ENCODE measurements around the gene SRGAP2. TPM values are rescaled to one million over a fixed set of nuclear protein-coding genes. Genes with fewer than 3 reads are reported as not detected.
A peak's percentile ranks its signal among the peaks of the same experiment; 100 is the strongest.
"Not testable (repeated sequence)": the region's sequence is repeated elsewhere in the genome, so short reads cannot be mapped to it uniquely, and the experiment has no call there.

Gene SRGAP2
- total RNA-seq, 1 donor from 2014 or later, result 19.6 TPM

DNA sequence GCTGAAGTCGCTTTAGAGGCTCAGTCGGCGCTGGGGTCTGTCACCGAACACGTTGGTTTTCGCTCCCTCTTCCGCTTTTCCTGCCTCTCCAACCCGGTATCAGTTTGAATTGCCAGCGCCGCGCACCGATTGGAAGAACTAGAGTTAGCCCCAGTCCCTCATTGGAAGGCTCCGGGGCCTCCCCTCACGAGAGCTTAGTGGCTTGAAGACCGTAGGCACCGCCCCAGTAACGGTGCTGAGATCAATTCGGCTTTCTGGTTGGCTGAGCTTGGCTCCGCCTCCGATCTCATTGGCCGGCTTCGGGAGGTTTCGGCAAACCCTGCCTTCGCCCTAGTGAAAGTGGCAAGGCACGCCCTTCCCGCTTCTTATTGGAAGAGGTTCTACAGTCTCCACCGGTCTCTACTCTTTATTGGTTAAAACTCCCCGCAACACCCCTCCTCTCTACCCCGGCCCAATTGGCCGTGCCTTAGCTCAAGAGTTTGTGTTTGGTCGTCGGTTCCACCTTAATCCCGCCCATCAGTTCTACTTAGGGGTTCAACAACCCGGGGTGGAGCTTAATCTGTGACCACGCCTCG lies 465 bp upstream of the SRGAP2 start, which contains the start of gene FAM72A:
Gene FAM72A, minus strand, starts transcription at position 51 of the 575 bp plus-strand sequence. CDS start 814 bp downstream, outside the sequence.
- peak; percentile 87 for ATAC-seq

GRCh38 chr1:206204159-206204511 lies 794 bp downstream of the SRGAP2 start:
- DNase-seq (peak; percentile 26), ATAC-seq (peak; percentile 0)
- intact Hi-C loops (cut with micrococcal nuclease), result not testable (repeated sequence)

More for the DNA sequence above, 465 bp upstream of the SRGAP2 start, which contains the start of gene FAM72A:
- DNase-seq, result peak; percentile 96
- intact Hi-C loops (cut with micrococcal nuclease), result not testable (repeated sequence)

DNA sequence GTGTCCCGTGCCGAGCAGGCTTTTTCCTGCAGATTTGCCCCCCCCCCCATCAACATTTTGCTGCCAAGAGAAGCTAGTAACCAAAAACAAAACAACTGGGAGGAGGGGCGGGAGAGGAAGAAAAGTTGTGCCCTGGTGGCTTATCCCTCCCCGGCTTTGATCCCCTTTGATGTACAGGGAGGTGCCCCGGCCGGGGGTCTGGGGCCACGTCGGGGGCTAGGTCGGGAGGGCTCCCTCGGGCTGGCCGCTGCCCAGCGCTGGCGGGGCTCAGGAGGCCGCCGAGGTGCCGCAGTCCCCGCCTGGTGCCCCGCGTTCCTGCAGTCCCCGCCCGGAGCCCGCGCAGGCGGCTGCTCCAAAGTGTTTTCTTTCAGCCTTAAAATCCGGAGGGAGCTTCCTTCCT lies 1.5 kb downstream of the SRGAP2 start:
- intact Hi-C loops (cut with micrococcal nuclease); ATAC-seq: not testable (repeated sequence)
- peak; percentile 31 for DNase-seq

DNA sequence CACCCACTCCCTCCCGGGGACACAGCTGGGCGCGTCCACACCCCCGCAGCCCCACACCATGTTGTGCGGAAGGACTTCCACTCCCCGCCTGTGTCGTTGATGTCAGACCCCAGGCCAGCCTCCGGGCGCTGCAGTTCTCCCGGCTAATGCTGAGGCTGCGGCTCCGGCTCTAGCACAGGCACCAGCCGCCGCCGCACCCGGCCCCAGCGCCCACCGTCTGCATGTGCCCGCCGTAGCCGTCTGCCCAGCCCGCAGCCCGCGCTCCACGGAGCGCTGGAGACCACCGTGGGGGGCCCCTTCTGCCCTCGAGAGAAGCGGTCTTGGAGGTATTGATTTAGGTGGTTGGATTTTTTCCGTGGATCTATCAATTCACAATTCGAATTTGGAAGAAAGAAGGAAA lies 2.2 kb downstream of the SRGAP2 start:
- peak; percentile 39 for DNase-seq
- intact Hi-C loops (cut with micrococcal nuclease); ATAC-seq: not testable (repeated sequence)

- ATAC-seq; intact Hi-C loops (cut with micrococcal nuclease); DNase-seq: not testable (repeated sequence)
These were observed 7.5 kb downstream of the SRGAP2 start for GRCh38 chr1:206210802-206211201.

- DNase-seq; intact Hi-C loops (cut with micrococcal nuclease); ATAC-seq: not testable (repeated sequence)
These were observed 12.5 kb downstream of the SRGAP2 start for GRCh38 chr1:206215600-206216392.

GRCh38 chr1:206218285-206218684 lies 14.9 kb downstream of the SRGAP2 start:
- ATAC-seq; DNase-seq; intact Hi-C loops (cut with micrococcal nuclease): not testable (repeated sequence)

DNA sequence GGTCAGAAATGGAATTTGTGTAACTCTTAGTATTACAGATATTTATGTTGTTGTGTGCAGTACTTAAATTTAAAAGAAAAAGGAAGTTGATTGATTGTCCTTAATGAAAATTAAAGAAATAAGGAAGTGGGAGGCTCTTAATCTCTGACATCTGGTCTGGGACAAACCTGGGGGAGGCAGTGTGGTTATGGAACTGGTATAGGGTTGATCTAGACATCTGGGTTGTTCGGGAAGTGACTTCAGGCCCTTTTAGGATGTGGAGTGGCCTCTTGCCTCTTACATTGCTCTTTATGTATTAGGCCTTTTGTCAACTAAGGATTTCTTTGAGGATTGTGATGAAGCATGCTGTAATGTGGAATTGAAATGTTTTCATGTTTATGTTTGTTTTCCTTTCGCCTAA lies 15.4 kb downstream of the SRGAP2 start:
- intact Hi-C loops (cut with micrococcal nuclease); DNase-seq: not testable (repeated sequence)
- ATAC-seq, result peak; percentile 50

DNA sequence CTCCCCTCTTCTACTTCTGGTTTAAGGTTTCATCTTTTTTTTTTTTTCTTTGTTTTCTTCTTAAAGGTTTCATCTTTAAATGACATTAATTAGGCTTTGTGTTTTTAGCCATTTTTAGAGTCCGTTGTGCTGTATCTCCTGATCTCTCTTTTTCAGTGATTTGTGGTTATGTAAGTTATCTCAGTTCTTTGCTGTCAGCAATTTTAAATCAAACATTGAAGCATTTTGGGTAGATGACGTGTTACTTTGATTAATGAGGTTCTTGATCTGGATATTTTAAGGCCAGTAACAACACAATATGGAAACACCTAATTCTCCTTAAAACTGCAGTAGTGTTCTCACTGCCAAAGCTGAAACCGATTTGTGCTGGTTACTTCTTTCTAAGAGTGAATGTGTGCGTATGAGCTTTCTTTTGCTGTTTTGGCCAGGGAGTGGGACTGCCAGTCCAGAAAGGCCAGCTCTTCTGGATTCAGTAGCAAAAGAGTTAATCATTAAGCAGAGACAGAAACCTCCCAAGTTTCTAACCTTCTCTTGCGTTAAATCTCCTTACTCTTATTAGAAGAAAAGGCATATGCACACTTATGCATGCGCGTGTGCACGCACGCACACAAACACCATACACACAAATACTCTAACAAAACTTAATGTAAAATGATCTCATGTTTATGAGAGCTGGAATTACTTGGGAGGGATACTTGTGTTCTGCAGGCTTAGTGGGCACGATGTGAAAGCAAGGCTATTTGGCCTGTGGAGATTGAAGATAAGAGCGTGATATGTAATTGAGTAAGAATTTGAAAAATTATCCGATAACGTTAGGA lies 16.4 kb downstream of the SRGAP2 start:
- intact Hi-C loops (cut with micrococcal nuclease); ATAC-seq: not testable (repeated sequence)

DNA sequence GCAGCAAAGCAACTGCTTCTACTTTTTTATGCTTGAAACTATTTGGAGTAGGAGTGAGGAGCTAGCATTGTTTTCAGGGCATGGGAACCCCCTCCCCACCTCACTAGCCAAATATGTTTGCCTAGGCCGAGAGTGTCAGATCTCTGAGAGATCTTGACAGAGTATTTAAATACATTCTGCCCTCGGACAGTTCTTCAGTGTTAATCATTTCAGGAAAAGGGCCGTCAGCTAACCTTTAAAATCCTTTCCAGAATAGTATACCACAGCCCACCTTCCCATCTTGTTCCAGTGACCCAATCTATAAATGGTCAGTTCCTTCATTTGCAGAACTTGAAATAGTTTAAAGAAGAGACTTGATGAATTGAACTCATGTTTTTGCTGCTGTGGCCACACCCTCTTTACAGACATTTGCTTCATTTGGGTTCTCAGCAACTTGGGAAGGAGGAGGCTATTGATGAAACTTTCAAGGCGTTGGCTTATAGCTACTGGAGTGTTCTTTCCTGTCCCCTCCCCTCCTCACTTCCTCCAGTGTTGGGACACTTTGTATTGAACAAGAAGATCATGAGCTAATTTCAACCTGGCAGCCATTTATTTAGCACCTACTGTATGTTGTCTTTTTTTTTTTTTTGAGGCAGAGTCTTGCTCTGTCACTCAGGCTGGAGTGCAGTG lies 17.1 kb downstream of the SRGAP2 start:
- intact Hi-C loops (cut with micrococcal nuclease); DNase-seq: not testable (repeated sequence)
- peak; percentile 85 for ATAC-seq

More for the DNA sequence above, 16.4 kb downstream of the SRGAP2 start:
- DNase-seq, result not testable (repeated sequence)

DNA sequence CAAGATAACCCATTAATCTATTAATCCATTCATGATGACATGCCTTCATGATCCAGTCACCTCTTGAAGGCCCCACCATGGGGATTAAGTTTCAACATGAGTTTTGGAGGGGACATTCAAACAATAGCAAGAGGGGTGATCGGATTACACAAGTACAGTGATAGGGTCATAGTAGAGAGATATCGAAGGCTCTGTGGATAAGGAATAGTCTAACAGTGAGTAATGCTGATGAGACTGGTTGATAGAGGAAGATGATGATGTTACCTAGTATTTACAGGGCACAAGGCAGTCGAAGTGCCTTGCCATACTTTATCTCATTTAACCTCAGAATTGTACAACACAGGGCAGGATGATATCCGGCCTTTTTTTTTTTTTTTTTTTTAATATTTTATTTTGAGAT lies 18.2 kb downstream of the SRGAP2 start:
- DNase-seq; intact Hi-C loops (cut with micrococcal nuclease); ATAC-seq: not testable (repeated sequence)

- ATAC-seq; intact Hi-C loops (cut with micrococcal nuclease): not testable (repeated sequence)
These were observed 20.9 kb downstream of the SRGAP2 start for GRCh38 chr1:206224190-206224776.

DNA sequence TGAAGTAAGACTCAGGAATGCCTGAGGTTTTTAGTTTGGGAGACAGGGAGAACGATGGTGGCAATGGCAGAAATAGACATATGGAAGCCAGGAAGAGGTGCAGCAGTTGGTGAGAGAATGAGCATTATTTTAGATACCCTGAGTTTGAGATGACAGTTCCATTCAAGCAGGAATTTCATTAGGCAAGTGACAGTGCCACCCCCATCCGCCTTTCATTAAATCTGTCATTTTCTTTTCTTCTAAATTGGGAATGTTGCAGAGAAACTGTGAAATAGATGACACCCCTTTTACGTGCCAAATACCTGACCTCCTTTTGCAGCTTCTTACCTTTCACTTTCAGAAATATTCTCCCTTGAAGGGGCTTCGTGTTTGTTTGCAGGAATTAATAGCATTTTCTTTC lies 22.0 kb downstream of the SRGAP2 start:
- intact Hi-C loops (cut with micrococcal nuclease); ATAC-seq; DNase-seq: not testable (repeated sequence)

More at GRCh38 chr1:206224190-206224776, 20.9 kb downstream of the SRGAP2 start:
- DNase-seq, result not testable (repeated sequence)

DNA sequence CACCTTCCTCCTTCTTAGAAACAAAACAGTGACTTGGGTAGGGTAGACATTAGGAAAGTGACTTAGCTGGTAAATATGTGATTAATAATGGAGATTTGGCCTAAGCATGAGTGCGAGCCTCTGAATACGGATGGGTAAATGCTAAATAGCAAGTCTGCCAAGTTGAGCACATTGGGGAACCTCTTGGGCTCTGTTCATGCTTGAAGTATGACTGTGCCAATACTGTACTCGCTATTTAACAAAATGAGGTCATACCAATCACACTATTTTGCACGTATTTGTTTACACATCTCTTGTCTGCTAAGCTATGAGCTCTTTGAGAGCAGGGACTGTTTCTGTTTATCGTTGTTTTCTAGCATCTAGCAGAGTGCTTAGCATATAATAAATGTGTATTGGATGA lies 23.5 kb downstream of the SRGAP2 start:
- DNase-seq; ATAC-seq; intact Hi-C loops (cut with micrococcal nuclease): not testable (repeated sequence)

GRCh38 chr1:206229286-206229685 lies 25.9 kb downstream of the SRGAP2 start:
- intact Hi-C loops (cut with micrococcal nuclease); ATAC-seq; DNase-seq: not testable (repeated sequence)

- DNase-seq; intact Hi-C loops (cut with micrococcal nuclease): not testable (repeated sequence)
- peak; percentile 63 for ATAC-seq
These were observed 28.6 kb downstream of the SRGAP2 start for GRCh38 chr1:206231989-206232388.

GRCh38 chr1:206232970-206233645 lies 29.8 kb downstream of the SRGAP2 start:
- intact Hi-C loops (cut with micrococcal nuclease); DNase-seq: not testable (repeated sequence)
- peak; percentile 87 for ATAC-seq

Measured in left ventricle myocardium superior (tissue), 1 donor.